Activated CD4-positive, alpha-beta T cell treated with anti-CD3 and anti-CD28 coated beads for 48 hours (primary cell): Measurements from ENCODE around the gene PARL.

Source experiments
- DNase-seq: peaks from one replicate; pipeline ENCODE4 v3.0.0-alpha.2; 2020

The PARL gene

DNA sequence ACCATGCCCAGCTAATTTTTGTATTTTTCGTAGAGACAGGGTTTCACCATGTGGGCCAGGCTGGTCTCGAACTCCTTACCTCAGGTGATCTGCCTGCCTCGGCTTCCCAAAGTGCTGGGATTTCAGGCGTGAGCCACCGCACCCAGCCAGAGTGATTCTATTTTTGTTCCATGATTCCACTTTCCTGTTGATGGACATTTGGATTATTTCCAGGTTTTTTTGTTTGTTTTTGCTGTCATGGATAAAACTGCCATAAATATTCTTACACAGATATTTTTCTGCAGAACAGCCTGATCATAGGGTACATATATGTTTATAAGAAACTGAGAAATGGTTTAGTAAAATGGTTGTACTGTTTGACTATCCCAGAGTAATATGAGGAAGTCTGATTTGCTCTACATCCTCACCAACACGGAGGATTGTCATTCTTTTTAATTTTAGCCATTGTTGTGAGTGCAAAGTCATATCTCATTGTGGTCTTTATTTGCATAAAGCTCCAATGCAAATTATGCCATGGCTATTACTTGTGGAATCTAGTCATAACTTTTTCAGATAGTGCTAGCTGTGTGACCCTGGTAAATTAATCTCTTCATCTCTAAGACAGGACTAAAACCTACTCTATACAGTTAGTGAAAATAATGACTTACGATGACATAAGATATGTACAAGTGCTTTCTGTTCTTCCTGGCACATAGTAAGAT, 102.0 kb downstream of the PARL start:
- DNase-seq, result no peak

DNA sequence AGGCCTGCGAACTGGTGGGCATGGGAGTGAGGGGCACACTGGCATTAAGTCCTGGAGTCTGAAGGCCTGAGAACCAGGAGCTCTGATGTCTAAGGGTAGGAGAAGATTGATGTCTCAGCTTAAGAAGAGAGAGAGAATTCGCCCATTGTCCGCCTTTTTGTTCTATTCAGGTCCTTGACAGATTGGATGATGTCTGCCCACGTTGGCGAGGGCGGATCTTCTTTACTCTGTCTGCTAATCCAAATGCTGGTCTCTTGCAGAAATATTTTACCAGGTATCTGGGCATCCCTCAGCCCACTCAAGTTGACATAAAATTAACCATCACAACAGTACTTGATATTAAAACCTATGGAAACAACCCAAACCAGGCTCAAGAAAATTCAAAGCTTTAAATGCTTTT, 103.4 kb downstream of the PARL start:
- no peak for DNase-seq

DNA sequence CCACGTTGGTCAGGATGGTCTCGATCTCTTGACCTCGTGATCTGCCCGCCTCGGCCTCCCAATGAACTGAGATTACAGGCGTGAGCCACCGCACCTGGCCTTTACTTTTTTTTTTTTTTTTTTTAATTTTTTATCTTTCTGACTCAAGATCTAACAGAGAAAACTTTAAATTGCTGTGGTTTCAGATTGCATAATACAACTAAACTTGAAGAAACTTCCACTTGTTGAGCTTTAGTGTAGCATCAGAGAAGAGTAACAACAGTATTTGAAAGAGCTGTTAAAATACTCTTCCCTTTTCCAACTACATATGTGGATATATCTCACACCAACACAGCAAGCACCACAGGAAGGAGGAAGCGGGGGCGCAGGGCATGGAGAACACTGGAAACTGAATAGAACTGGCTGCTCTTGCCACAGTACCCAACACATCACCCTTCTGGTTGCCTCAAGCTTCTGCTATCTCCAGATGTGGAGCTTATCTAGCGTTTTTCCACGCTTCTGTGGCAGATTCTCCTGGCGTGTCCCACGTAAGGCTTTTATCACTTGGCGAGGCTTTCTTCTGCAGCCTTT, 104.7 kb downstream of the PARL start:
- no peak for DNase-seq
